GM06990 (cell line): ENCODE measurements around the gene NCBP3.

Experiments used
- DNase-seq: peaks from one replicate; pipeline ENCODE4 v3.0.0-alpha.2; 2011; ENCODE audit not compliant: insufficient read length; ENCODE audit errors: extremely low read depth
- H3K27me3 ChIP-seq: replicated peaks from 2 replicates; pipeline ENCODE4 v1.6.0; 2011; ENCODE audit warnings: low read length; ENCODE audit not compliant: control insufficient read depth, insufficient read depth
- H3K36me3 ChIP-seq: 2 replicates; pipeline ENCODE4 v1.5.1; 2011; ENCODE audit warnings: low read length; ENCODE audit not compliant: control insufficient read depth, insufficient read depth
- H3K4me3 ChIP-seq: replicated peaks from 2 replicates; pipeline ENCODE4 v1.5.1; 2011; ENCODE audit warnings: low read depth, mild to moderate bottlenecking, control low read depth, low read length
- TF ChIP-seq, protein P1 (sequence below): IDR thresholded peaks from 2 replicates; pipeline ENCODE4 v1.5.1; 2011; ENCODE audit warnings: low read length, control low read depth, mild to moderate bottlenecking, inconsistent platforms; ENCODE audit not compliant: insufficient read depth, poor library complexity, severe bottlenecking

NCBP3 gene

DNA sequence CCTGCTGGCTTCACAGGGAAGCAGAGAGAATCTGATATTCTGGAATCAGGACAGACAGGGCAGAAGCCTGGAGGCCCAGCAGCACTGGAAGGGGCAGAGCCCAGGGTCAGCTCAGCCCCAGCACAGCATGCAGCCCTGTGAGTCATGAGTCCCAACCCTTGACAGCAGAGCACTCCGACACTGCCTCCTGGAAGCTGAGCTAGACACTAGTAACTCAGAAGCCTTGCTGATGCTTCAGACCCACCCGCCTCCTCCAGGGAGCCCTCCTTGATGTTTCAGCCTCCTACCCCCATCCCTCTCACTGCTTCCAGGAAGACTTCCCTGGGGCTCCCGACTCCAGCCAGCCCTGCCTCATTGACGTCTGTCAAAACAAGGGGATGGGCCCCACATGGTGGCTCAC is 39.9 kb upstream of the NCBP3 start:
- H3K36me3 ChIP-seq, result no peaks in the 10 kb centered on the region
- TF ChIP-seq, protein P1, sequence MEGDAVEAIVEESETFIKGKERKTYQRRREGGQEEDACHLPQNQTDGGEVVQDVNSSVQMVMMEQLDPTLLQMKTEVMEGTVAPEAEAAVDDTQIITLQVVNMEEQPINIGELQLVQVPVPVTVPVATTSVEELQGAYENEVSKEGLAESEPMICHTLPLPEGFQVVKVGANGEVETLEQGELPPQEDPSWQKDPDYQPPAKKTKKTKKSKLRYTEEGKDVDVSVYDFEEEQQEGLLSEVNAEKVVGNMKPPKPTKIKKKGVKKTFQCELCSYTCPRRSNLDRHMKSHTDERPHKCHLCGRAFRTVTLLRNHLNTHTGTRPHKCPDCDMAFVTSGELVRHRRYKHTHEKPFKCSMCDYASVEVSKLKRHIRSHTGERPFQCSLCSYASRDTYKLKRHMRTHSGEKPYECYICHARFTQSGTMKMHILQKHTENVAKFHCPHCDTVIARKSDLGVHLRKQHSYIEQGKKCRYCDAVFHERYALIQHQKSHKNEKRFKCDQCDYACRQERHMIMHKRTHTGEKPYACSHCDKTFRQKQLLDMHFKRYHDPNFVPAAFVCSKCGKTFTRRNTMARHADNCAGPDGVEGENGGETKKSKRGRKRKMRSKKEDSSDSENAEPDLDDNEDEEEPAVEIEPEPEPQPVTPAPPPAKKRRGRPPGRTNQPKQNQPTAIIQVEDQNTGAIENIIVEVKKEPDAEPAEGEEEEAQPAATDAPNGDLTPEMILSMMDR, result no peak
- DNase-seq, result no peak

DNA sequence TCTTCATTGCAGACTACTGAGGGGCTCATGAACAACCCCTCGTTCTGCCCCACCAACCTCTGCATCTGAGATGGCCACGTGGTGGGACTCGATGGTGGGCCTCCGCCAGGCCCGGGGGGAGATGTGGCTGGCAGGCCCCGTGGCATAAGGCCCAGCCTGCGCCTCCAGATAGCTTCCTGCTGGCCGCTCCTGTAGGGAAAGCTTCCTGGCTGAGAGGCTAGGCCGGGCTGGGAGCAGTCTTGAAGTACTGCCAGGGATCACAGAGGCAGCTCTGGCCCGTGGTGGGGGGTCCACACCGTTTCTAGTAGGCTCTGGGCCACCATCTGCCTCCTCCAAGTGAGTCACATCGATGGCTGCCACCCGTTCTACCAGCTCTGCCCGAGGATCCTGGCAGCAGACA is 39.2 kb upstream of the NCBP3 start:
- no peak overlapping the region for H3K4me3 ChIP-seq
- H3K27me3 ChIP-seq, result no peaks in the 10 kb centered on the region
- no peaks in the 10 kb centered on the region for H3K36me3 ChIP-seq
- no peak for DNase-seq
- TF ChIP-seq, protein P1, result no peak

More for the DNA sequence above, 39.9 kb upstream of the NCBP3 start:
- Histone ChIP-seq H3K4me3 (no peak overlapping the region), H3K27me3 (no peaks in the 10 kb centered on the region)

DNA sequence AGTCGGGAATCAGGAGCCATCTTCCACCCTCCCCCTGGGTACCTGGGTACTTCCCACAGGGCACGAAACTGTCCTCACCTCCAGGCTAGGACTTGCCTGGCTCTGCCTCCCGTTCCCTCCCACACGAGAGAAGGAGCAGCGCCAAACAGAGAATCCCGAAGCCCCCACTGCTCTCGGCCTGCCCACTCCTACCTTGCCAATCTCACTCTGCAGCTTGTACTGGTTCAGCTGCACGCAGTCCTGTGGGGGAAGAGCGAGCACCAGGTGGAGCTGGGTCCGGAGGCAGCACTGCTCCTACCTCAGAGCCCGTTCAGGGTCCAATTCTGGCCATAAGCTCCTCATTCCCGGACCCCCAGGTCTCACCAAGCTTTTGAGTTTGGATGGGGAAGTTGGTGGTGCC is 38.1 kb upstream of the NCBP3 start:
- TF ChIP-seq, protein P1, result no peak
- no peaks in the 10 kb centered on the region for H3K27me3 ChIP-seq
- DNase-seq, result no peak
- no peak overlapping the region for H3K4me3 ChIP-seq
- no peaks in the 10 kb centered on the region for H3K36me3 ChIP-seq

DNA sequence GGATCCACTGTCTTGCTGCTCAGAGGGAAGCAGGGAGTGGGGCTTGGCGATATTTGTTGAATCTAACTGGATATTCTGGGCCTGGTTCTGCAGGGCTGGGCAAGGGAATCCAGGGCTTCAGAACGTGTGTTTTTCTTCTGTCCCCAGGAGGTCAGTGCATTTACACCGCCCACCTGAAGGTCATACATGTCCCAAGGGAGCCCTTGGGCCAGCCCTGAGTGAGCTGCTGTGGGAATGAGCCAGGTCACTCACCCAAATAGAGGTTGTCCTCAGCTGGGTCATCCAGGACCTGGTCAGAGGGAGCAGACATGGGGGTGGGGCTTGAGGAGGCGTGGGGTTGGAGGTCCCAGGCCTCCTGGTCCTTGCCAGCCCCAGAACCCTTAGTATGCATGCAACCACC is 36.2 kb upstream of the NCBP3 start:
- TF ChIP-seq, protein P1, result no peak
- Histone ChIP-seq H3K4me3 (no peak overlapping the region), H3K36me3 (no peaks in the 10 kb centered on the region), H3K27me3 (no peaks in the 10 kb centered on the region)
- DNase-seq, result no peak

DNA sequence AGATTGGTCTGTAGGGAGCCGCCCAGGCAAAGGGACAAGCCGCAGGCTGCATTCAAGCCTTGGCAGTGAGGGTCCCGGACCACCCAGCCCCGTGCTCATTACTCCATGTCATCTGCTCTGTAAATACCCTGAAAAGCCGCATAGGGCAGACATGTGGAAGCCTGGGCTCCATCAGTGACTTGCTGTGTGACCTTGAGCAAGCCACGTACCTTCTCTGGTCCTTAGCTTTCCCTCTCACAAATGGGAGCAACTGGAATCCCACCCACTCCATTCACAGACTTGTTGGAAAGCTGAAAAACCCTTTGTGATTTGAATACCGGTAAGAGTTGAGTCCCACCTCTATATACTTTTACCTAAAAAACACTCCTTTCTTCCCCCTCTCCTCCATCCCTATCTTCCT is 34.9 kb upstream of the NCBP3 start:
- no peaks in the 10 kb centered on the region for H3K36me3 ChIP-seq
- TF ChIP-seq, protein P1, result no peak
- H3K4me3 ChIP-seq, result no peak overlapping the region
- H3K27me3 ChIP-seq, result no peaks in the 10 kb centered on the region
- DNase-seq, result no peak
